C1 segment of cervical spinal cord (tissue), 14 donors: ENCODE results near the gene TMEM33.

Experiments
- DNase-seq, 14 donors: peaks; one replicate each; lab custom pipeline; 2025; lab: John Stamatoyannopoulos, UW

Gene TMEM33

DNA sequence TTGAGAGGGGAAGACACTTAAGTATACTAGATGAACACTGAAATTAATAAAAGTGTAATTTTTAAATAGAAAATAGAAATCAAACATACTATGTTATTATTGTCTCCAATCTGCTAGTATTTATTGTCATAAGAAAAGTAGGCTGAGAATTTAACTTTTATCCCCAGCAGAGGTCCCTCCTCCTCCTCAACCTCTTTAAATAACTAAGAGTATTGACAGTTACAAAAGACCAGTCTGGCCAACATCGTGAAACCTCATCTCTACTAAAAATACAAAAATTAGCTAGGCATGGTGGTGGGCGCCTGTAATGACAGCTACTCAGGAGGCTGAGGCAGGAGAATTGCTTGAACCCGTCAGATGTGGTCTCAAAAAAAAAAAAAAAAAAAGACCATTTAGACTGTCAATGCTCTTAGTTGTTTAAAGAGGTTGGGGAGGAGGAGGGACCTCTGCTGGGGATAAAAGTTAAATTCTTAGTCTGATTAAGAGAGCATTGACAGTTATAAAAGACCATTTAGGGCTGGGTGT, 59.3 kb downstream of the TMEM33 start:
- DNase-seq: no peak

DNA sequence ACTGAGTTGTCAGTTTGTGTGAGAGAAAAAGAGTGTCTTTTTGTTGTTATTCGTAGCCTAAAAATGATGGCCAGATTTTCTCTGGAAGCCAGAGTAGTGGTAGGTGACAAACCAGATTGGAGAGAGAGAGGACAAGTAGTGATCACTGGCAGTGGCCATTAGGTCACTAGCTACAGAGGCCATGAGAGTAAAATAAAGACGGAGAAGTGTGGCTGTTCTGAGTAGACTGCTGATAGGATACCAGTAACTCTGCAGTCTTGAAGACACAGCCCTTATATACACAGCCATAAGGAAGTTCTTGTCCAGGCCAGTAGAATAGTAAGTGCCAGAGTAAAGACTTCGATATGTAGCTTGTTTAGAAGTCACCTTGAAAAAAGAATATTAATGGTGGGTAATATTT, 62.8 kb downstream of the TMEM33 start:
- no peak for DNase-seq

DNA sequence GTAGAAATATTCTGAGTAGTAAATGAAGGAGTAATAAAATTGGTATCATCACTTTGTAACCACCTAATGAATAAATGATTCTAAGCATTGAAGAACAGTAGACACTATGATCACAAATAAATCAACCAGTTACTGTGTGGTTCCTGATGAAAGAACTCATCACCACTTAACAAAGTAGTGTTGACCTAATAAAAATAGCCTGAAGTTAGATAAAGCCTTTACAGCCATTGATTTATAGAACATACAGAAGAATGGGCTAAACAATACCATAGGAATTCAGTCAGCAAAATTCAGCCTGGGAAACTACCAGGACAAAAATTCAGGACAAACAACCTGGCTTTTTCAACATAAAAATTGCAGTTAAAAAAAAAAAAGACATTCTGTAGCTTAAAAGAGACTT, 64.1 kb downstream of the TMEM33 start:
- no peak for DNase-seq

DNA sequence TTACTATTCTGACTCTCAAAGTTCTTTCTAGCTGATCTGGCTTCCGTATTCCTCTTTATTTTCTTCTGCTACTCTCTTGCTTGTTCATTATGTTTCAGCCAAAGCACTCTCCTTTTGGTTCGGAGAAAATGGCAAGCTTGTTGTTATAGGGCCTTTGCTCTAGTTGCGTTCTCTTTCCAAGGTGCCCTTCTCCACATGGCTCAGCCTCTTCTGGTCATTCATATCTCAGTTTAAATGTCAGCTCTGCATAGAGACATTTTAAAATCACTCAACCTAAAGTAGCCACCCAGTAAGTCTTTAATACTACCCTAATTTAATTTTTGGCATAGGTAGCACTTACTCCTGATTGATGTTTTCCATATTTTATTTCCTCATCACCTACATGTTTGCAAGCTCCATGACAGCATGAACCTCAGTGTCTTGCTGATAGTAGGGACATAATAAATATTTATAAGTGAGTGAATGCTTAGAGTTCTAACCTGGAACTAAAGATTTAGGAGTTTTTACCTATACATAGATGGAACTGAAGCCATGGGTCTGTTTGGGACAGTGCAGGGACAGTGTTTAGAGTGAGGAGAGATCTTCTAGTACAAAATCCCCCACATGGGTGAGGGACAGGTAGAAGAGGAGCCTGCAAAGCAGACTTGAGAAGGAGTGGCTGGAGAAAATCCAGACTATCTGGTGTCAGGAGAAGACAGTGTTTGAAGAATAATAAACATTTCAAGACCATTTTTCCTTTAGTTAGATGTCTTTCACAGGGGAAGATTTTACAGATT, 73.0 kb downstream of the TMEM33 start:
- no peak for DNase-seq
